WTC11 (cell line): ENCODE measurements around the gene TMEM272.

ENCODE experiments used
- GABPB1 ChIP-seq: sonication (generic); formaldehyde crosslinking; IDR thresholded peaks from 2 replicates; pipeline ENCODE4 v1.8.1; 2023; ENCODE audit warnings: mild to moderate bottlenecking, missing genetic modification reagents
- SMAD4 ChIP-seq: sonication (generic); formaldehyde crosslinking; IDR thresholded peaks from 2 replicates; pipeline ENCODE4 v1.8.0; 2022; ENCODE audit warnings: mild to moderate bottlenecking, missing genetic modification reagents
- SP1 ChIP-seq: sonication (generic); formaldehyde crosslinking; conservative IDR thresholded peaks from 2 replicates; pipeline ENCODE4 v1.8.1; 2022; ENCODE audit warnings: missing genetic modification reagents
- TEAD4 ChIP-seq: sonication (generic); formaldehyde crosslinking; IDR thresholded peaks from 2 replicates; pipeline ENCODE4 v1.8.0; 2022; ENCODE audit warnings: mild to moderate bottlenecking, missing genetic modification reagents
- TF ChIP-seq, protein P1 (sequence below): fragments of 200-600 bp; IDR thresholded peaks from 2 replicates; pipeline ENCODE4 v1.8.0; 2022; ENCODE audit warnings: antibody characterized with exemption
- TF ChIP-seq, protein P2 (sequence below): sonication (generic); formaldehyde crosslinking; conservative IDR thresholded peaks from 2 replicates; pipeline ENCODE4 v1.8.1; 2022; ENCODE audit warnings: mild to moderate bottlenecking, missing genetic modification reagents
- TF ChIP-seq, protein P3 (sequence below): sonication (generic); formaldehyde crosslinking; IDR thresholded peaks from 2 replicates; pipeline ENCODE4 v1.8.1; 2023; ENCODE audit warnings: mild to moderate bottlenecking, missing genetic modification reagents, moderate library complexity
- TF ChIP-seq, protein P4 (sequence below): sonication (generic); formaldehyde crosslinking; IDR thresholded peaks from 2 replicates; pipeline ENCODE4 v1.8.1; 2022; ENCODE audit warnings: low read depth, mild to moderate bottlenecking, moderate library complexity, missing genetic modification reagents, borderline replicate concordance
- TF ChIP-seq, protein P5 (sequence below): sonication (generic); formaldehyde crosslinking; IDR thresholded peaks from 2 replicates; pipeline ENCODE4 v1.8.0; 2022; ENCODE audit warnings: mild to moderate bottlenecking, missing genetic modification reagents

- TF ChIP-seq, protein P1, sequence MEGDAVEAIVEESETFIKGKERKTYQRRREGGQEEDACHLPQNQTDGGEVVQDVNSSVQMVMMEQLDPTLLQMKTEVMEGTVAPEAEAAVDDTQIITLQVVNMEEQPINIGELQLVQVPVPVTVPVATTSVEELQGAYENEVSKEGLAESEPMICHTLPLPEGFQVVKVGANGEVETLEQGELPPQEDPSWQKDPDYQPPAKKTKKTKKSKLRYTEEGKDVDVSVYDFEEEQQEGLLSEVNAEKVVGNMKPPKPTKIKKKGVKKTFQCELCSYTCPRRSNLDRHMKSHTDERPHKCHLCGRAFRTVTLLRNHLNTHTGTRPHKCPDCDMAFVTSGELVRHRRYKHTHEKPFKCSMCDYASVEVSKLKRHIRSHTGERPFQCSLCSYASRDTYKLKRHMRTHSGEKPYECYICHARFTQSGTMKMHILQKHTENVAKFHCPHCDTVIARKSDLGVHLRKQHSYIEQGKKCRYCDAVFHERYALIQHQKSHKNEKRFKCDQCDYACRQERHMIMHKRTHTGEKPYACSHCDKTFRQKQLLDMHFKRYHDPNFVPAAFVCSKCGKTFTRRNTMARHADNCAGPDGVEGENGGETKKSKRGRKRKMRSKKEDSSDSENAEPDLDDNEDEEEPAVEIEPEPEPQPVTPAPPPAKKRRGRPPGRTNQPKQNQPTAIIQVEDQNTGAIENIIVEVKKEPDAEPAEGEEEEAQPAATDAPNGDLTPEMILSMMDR: no peak
- TF ChIP-seq TEAD4 (CRISPR knock-in tag) (no peak), SMAD4 (CRISPR knock-in tag) (no peak), SP1 (no peak), GABPB1 (CRISPR knock-in tag) (no peak)
- TF ChIP-seq, protein P2, sequence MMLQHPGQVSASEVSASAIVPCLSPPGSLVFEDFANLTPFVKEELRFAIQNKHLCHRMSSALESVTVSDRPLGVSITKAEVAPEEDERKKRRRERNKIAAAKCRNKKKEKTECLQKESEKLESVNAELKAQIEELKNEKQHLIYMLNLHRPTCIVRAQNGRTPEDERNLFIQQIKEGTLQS (CRISPR knock-in tag): no peak
- TF ChIP-seq, protein P3, sequence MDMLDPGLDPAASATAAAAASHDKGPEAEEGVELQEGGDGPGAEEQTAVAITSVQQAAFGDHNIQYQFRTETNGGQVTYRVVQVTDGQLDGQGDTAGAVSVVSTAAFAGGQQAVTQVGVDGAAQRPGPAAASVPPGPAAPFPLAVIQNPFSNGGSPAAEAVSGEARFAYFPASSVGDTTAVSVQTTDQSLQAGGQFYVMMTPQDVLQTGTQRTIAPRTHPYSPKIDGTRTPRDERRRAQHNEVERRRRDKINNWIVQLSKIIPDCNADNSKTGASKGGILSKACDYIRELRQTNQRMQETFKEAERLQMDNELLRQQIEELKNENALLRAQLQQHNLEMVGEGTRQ (CRISPR knock-in tag): no peak
- TF ChIP-seq, protein P4, sequence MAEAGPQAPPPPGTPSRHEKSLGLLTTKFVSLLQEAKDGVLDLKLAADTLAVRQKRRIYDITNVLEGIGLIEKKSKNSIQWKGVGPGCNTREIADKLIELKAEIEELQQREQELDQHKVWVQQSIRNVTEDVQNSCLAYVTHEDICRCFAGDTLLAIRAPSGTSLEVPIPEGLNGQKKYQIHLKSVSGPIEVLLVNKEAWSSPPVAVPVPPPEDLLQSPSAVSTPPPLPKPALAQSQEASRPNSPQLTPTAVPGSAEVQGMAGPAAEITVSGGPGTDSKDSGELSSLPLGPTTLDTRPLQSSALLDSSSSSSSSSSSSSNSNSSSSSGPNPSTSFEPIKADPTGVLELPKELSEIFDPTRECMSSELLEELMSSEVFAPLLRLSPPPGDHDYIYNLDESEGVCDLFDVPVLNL (CRISPR knock-in tag): no peak
- TF ChIP-seq, protein P5, sequence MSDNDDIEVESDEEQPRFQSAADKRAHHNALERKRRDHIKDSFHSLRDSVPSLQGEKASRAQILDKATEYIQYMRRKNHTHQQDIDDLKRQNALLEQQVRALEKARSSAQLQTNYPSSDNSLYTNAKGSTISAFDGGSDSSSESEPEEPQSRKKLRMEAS: no peak
Observed at GRCh38 chr13:51768976-51769375, 76.0 kb downstream of the TMEM272 start.
